Measurements from ENCODE around the gene DSEL. TPM values are rescaled to one million over a fixed set of nuclear protein-coding genes. Genes with fewer than 3 reads are reported as not detected.

The DSEL gene
- total RNA-seq, 1 donor from 2014 or later, result 49.3 TPM

GRCh38 chr18:67484458-67484857, 32.1 kb downstream of the DSEL start:
- Mint-ChIP-seq H3K27ac (ENCODE audit: unreplicated experiment) (no peak overlapping the region), H3K4me1 (ENCODE audit: low read depth) (peaks cover 20% of the 10 kb centered on the region), H3K4me3 (ENCODE audit: unreplicated experiment) (no peak overlapping the region), H3K9me3 (ENCODE audit: low read depth) (peaks cover 4% of the 10 kb centered on the region), H3K27me3 (ENCODE audit: low read depth) (no peaks in the 10 kb centered on the region), H3K36me3 (ENCODE audit: low read depth) (peaks cover 2% of the 10 kb centered on the region)
- no peak for DNase-seq (ENCODE audit: low spot score)
- no peak for TF ChIP-seq CTCF (IDR thresholded peaks at IDR 0.05)

GRCh38 chr18:67483952-67484351, 32.6 kb downstream of the DSEL start:
- Mint-ChIP-seq H3K36me3 (ENCODE audit: low read depth) (peaks cover 2% of the 10 kb centered on the region), H3K9me3 (ENCODE audit: low read depth) (peaks cover 4% of the 10 kb centered on the region), H3K27ac (ENCODE audit: unreplicated experiment) (no peak overlapping the region), H3K4me3 (ENCODE audit: unreplicated experiment) (no peak overlapping the region), H3K27me3 (ENCODE audit: low read depth) (no peaks in the 10 kb centered on the region), H3K4me1 (ENCODE audit: low read depth) (peaks cover 20% of the 10 kb centered on the region)
- no peak for TF ChIP-seq CTCF (IDR thresholded peaks at IDR 0.05)
- DNase-seq (ENCODE audit: low spot score), result no peak

DNA sequence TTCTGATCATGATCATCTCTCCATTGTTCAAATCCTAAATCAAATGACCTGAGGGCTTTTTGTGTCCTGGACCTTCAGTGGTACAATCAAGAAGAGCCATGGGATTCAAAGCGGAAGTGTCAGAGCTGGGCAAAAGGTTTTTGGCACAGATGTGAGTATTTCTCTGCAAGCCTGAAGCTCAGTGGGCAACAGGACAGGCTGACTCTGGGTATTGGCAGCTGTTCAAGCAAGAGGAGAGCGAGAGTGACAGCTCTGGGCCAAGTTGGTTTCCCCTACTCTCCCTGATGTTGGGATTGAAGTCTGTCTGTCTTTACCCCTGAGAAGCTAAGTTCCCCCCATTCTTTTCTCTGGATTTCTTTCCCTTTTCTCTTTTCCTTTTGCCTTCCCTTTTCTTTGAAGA, 33.3 kb downstream of the DSEL start:
- H3K27ac Mint-ChIP-seq (ENCODE audit: unreplicated experiment), result peak overlapping the region; percentile 64
- H3K4me1 Mint-ChIP-seq (ENCODE audit: low read depth), result peaks cover 24% of the 10 kb centered on the region
- H3K27me3 Mint-ChIP-seq (ENCODE audit: low read depth), result no peaks in the 10 kb centered on the region
- no peak overlapping the region for H3K4me3 Mint-ChIP-seq (ENCODE audit: unreplicated experiment)
- DNase-seq (ENCODE audit: low spot score), result no peak
- peaks cover 4% of the 10 kb centered on the region for H3K9me3 Mint-ChIP-seq (ENCODE audit: low read depth)
- peaks cover 1% of the 10 kb centered on the region for H3K36me3 Mint-ChIP-seq (ENCODE audit: low read depth)
- TF ChIP-seq CTCF (IDR thresholded peaks at IDR 0.05), result no peak

DNA sequence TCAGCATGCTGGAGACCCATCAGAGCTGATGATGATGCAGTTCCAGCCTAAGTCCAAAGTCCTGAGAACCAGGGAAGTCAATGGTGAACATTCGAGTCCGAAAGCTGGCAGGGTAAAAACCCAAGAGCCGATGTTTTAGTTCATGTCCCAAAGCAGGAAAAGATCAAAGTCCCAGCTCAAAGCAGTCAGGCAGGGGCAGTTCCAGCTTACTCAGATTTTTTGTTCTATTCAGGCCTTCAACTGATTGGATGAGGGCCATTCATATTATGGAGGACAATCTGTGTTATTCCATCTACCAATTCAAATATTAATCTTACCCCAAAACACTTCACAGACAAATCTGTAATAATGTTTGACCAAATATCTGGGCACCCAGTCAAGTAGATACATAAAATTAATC, 38.3 kb downstream of the DSEL start:
- no peak for DNase-seq (ENCODE audit: low spot score)
- Mint-ChIP-seq H3K9me3 (ENCODE audit: low read depth) (peaks cover 4% of the 10 kb centered on the region), H3K36me3 (ENCODE audit: low read depth) (no peaks in the 10 kb centered on the region), H3K27ac (ENCODE audit: unreplicated experiment) (no peak overlapping the region), H3K4me3 (ENCODE audit: unreplicated experiment) (no peak overlapping the region), H3K27me3 (ENCODE audit: low read depth) (no peaks in the 10 kb centered on the region), H3K4me1 (ENCODE audit: low read depth) (peaks cover 35% of the 10 kb centered on the region)
- no peak for TF ChIP-seq CTCF (IDR thresholded peaks at IDR 0.05)

- Mint-ChIP-seq H3K4me3 (ENCODE audit: unreplicated experiment) (no peak overlapping the region), H3K4me1 (ENCODE audit: low read depth) (peaks cover 28% of the 10 kb centered on the region)
These were observed 39.0 kb downstream of the DSEL start for GRCh38 chr18:67477522-67477921.

More at GRCh38 chr18:67477522-67477921, 39.0 kb downstream of the DSEL start:
- H3K36me3 Mint-ChIP-seq (ENCODE audit: low read depth), result no peaks in the 10 kb centered on the region
- peaks cover 4% of the 10 kb centered on the region for H3K9me3 Mint-ChIP-seq (ENCODE audit: low read depth)
- no peak for DNase-seq (ENCODE audit: low spot score)
- H3K27me3 Mint-ChIP-seq (ENCODE audit: low read depth), result no peaks in the 10 kb centered on the region
- TF ChIP-seq CTCF (IDR thresholded peaks at IDR 0.05), result no peak
- H3K27ac Mint-ChIP-seq (ENCODE audit: unreplicated experiment), result no peak overlapping the region
